ENCODE measurements around the gene CRYGD.

- TF ChIP-seq CTCF (IDR thresholded peaks at IDR 0.05): no peak
- no peak for TF ChIP-seq POLR2A (IDR thresholded peaks at IDR 0.05)
Observed at GRCh38 chr2:208096080-208096479, 28.2 kb downstream of the CRYGD start.

All from testis (tissue), 2 donors.